ENCODE results near the gene PPP1R15A.

DNA sequence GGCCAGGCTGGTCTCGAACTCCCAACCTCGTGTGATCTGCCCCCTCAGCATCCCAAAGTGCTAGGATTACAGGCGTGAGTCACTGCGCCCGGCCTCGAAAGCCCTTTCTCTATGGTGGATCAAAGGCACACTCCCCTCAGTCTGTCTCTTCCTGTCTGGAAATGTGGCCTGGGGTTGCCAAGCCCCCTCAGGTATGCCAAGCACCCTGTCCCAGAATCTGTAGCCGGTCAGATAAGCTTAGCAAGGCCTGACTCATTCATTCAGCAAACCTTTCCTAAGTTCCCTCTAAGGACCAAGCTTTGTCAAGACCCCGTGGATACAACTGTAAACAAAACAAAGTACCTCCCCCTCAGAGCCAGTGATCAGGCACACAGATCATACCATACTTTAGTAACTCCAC is 42.0 kb downstream of the PPP1R15A start:
- TF ChIP-seq, protein P1, sequence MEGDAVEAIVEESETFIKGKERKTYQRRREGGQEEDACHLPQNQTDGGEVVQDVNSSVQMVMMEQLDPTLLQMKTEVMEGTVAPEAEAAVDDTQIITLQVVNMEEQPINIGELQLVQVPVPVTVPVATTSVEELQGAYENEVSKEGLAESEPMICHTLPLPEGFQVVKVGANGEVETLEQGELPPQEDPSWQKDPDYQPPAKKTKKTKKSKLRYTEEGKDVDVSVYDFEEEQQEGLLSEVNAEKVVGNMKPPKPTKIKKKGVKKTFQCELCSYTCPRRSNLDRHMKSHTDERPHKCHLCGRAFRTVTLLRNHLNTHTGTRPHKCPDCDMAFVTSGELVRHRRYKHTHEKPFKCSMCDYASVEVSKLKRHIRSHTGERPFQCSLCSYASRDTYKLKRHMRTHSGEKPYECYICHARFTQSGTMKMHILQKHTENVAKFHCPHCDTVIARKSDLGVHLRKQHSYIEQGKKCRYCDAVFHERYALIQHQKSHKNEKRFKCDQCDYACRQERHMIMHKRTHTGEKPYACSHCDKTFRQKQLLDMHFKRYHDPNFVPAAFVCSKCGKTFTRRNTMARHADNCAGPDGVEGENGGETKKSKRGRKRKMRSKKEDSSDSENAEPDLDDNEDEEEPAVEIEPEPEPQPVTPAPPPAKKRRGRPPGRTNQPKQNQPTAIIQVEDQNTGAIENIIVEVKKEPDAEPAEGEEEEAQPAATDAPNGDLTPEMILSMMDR (conservative IDR thresholded peaks at IDR 0.05; ENCODE audit: low read length): no peak
- no peak for TF ChIP-seq EZH2phosphoT487 (IDR thresholded peaks at IDR 0.05; ENCODE audit: borderline replicate concordance, low read depth, low read length)
